ENCODE data around the gene DNAJC24. TPM values are rescaled to one million over a fixed set of nuclear protein-coding genes. Genes with fewer than 3 reads are reported as not detected.

DNAJC24 gene
- total RNA-seq, 4 donors from 2014 or later = 7.8 to 26.9 (median 16.3) TPM

GRCh38 chr11:31327417-31327816 lies 42.2 kb upstream of the DNAJC24 start:
- no peaks in the 10 kb centered on the region for H3K4me1 ChIP-seq
- H3K27ac ChIP-seq = no peak overlapping the region
- WGBS = 90% methylated on average over 3 of the region's 3 CpGs
- no peak for TF ChIP-seq POLR2AphosphoS5 (IDR thresholded peaks at IDR 0.05)
- no peak for DNase-seq (ENCODE audit: low spot score in 2 of 2)
- H3K9me3 ChIP-seq = no peaks in the 10 kb centered on the region
- H3K4me3 ChIP-seq = no peak overlapping the region
- H3K36me3 ChIP-seq = no peaks in the 10 kb centered on the region
- no peaks in the 10 kb centered on the region for H3K27me3 ChIP-seq

- 96% methylated on average over 6 of the region's 6 CpGs for WGBS
- no peak for DNase-seq (ENCODE audit: low spot score in 2 of 2)
- no peaks in the 10 kb centered on the region for H3K4me1 ChIP-seq
- no peak overlapping the region for H3K27ac ChIP-seq
- H3K27me3 ChIP-seq = no peaks in the 10 kb centered on the region
- TF ChIP-seq CTCF (IDR thresholded peaks at IDR 0.05) (no peak), EP300 (IDR thresholded peaks at IDR 0.05) (no peak), POLR2AphosphoS5 (IDR thresholded peaks at IDR 0.05) (no peak), POLR2A (IDR thresholded peaks at IDR 0.05) (no peak)
- H3K9me3 ChIP-seq = no peaks in the 10 kb centered on the region
- no peak overlapping the region for H3K4me3 ChIP-seq
- H3K36me3 ChIP-seq = no peaks in the 10 kb centered on the region
These were observed 41.0 kb upstream of the DNAJC24 start for GRCh38 chr11:31328697-31329096.

GRCh38 chr11:31337806-31338205 lies 31.9 kb upstream of the DNAJC24 start:
- 60% methylated on average over 2 of the region's 2 CpGs for WGBS

GRCh38 chr11:31340903-31341572 lies 28.6 kb upstream of the DNAJC24 start:
- no peak overlapping the region for H3K4me3 ChIP-seq
- H3K9me3 ChIP-seq = no peaks in the 10 kb centered on the region
- H3K36me3 ChIP-seq = no peaks in the 10 kb centered on the region
- TF ChIP-seq POLR2AphosphoS5 (IDR thresholded peaks at IDR 0.05) (no peak), CTCF (IDR thresholded peaks at IDR 0.05) (peak in 1 of 2 donors; percentile 14)
- H3K27me3 ChIP-seq = no peaks in the 10 kb centered on the region
- DNase-seq (ENCODE audit: low spot score in 2 of 2) = no peak
- WGBS = 97% methylated on average over 5 of the region's 5 CpGs
- no peak overlapping the region for H3K27ac ChIP-seq
- no peaks in the 10 kb centered on the region for H3K4me1 ChIP-seq

More at GRCh38 chr11:31337806-31338205, 31.9 kb upstream of the DNAJC24 start:
- no peaks in the 10 kb centered on the region for H3K36me3 ChIP-seq
- H3K27ac ChIP-seq = no peak overlapping the region
- H3K4me3 ChIP-seq = no peak overlapping the region
- no peak for TF ChIP-seq POLR2AphosphoS5 (IDR thresholded peaks at IDR 0.05)
- no peak for TF ChIP-seq EP300 (IDR thresholded peaks at IDR 0.05)
- TF ChIP-seq POLR2A (IDR thresholded peaks at IDR 0.05) = no peak
- TF ChIP-seq CTCF (IDR thresholded peaks at IDR 0.05) = no peak
- no peak for DNase-seq (ENCODE audit: low spot score in 2 of 2)
- peaks cover 4% of the 10 kb centered on the region for H3K9me3 ChIP-seq
- H3K27me3 ChIP-seq = no peaks in the 10 kb centered on the region
- no peaks in the 10 kb centered on the region for H3K4me1 ChIP-seq

GRCh38 chr11:31351168-31351567 lies 18.5 kb upstream of the DNAJC24 start:
- Histone ChIP-seq H3K4me1 (no peaks in the 10 kb centered on the region), H3K36me3 (no peaks in the 10 kb centered on the region), H3K27ac (no peak overlapping the region), H3K9me3 (no peaks in the 10 kb centered on the region), H3K4me3 (no peak overlapping the region), H3K27me3 (no peaks in the 10 kb centered on the region)
- DNase-seq (ENCODE audit: low spot score in 2 of 2) = no peak
- TF ChIP-seq POLR2AphosphoS5 (IDR thresholded peaks at IDR 0.05) (no peak), POLR2A (IDR thresholded peaks at IDR 0.05) (no peak), EP300 (IDR thresholded peaks at IDR 0.05) (no peak), CTCF (IDR thresholded peaks at IDR 0.05) (no peak)

GRCh38 chr11:31355131-31355530 lies 14.5 kb upstream of the DNAJC24 start:
- no peaks in the 10 kb centered on the region for H3K4me1 ChIP-seq
- H3K27ac ChIP-seq = no peak overlapping the region
- no peak for TF ChIP-seq POLR2AphosphoS5 (IDR thresholded peaks at IDR 0.05)
- no peak for TF ChIP-seq POLR2A (IDR thresholded peaks at IDR 0.05)
- no peak for TF ChIP-seq CTCF (IDR thresholded peaks at IDR 0.05)
- no peak for TF ChIP-seq EP300 (IDR thresholded peaks at IDR 0.05)
- H3K9me3 ChIP-seq = no peaks in the 10 kb centered on the region
- DNase-seq (ENCODE audit: low spot score in 2 of 2) = no peak
- no peaks in the 10 kb centered on the region for H3K27me3 ChIP-seq
- WGBS = 32% methylated on average over 2 of the region's 2 CpGs
- no peaks in the 10 kb centered on the region for H3K36me3 ChIP-seq
- no peak overlapping the region for H3K4me3 ChIP-seq
